MCF 10A (cell line): Measurements from ENCODE around the gene PRDM9. TPM values are rescaled to one million over a fixed set of nuclear protein-coding genes. Genes with fewer than 3 reads are reported as not detected.
A peak's percentile ranks its signal among the peaks of the same experiment; 100 is the strongest.

Experiments
- BruUV-seq: library from RNA; stranded (reverse); fragments of 400-500 nt; replicated peaks from 2 replicates; lab custom pipeline; 2021; lab: Mats Ljungman, UMichigan
- CTCF ChIA-PET: fragments of 300-600 bp; sonication (Branson Sonifier 250); formaldehyde crosslinking; extraction: SDS; loops from one replicate; lab custom pipeline; 2021; ENCODE audit warnings: antibody characterized with exemption, inconsistent platforms; lab: Yijun Ruan, JAX
- POLR2A ChIA-PET: fragments of 300-600, 350-650 bp; sonication (Branson Sonifier 250); formaldehyde crosslinking; extraction: SDS; loops from one replicate; lab custom pipeline; 2020; ENCODE audit warnings: antibody characterized with exemption, inconsistent platforms; lab: Yijun Ruan, JAX
- DNase-seq: peaks from one replicate; pipeline ENCODE4 v3.0.0-alpha.2; 2018; ENCODE audit not compliant: unreplicated experiment
- H3K27ac Mint-ChIP-seq: one replicate; pipeline ENCODE4 v1.8.0; 2022; ENCODE audit warnings: mild to moderate bottlenecking, low read depth, mixed read lengths; ENCODE audit not compliant: unreplicated experiment
- H3K27me3 Mint-ChIP-seq: one replicate; pipeline ENCODE4 v1.8.0; 2022; ENCODE audit warnings: mixed read lengths; ENCODE audit not compliant: insufficient read depth, unreplicated experiment
- H3K36me3 Mint-ChIP-seq: one replicate; pipeline ENCODE4 v1.8.0; 2022; ENCODE audit warnings: mild to moderate bottlenecking, moderate library complexity, mixed read lengths; ENCODE audit not compliant: insufficient read depth, unreplicated experiment
- H3K4me1 Mint-ChIP-seq: one replicate; pipeline ENCODE4 v1.8.0; 2022; ENCODE audit warnings: mixed read lengths; ENCODE audit not compliant: insufficient read depth, unreplicated experiment
- H3K4me3 Mint-ChIP-seq: one replicate; pipeline ENCODE4 v1.8.0; 2022; ENCODE audit warnings: mild to moderate bottlenecking, moderate library complexity, mixed read lengths; ENCODE audit not compliant: unreplicated experiment
- H3K9me3 Mint-ChIP-seq: one replicate; pipeline ENCODE4 v1.8.0; 2022; ENCODE audit warnings: mixed read lengths; ENCODE audit not compliant: unreplicated experiment
- intact Hi-C: fragments of 100-400 bp; cut with micrococcal nuclease; formaldehyde crosslinking; loops from 2 replicates; pipeline ENCODE4 v1.14.1; 2022
- total RNA-seq: library from RNA; stranded (reverse); gene quantifications from 2 replicates; pipeline ENCODE4 v1.2.3, GENCODE V29; 2022
- TF ChIP-seq, protein P1 (sequence below): fragments of 200-600 bp; IDR thresholded peaks from one replicate; pipeline ENCODE4 v1.8.0; 2022; ENCODE audit warnings: antibody characterized with exemption, mild to moderate bottlenecking; ENCODE audit not compliant: unreplicated experiment

PRDM9 gene
- total RNA-seq, 1 experiment from 2014 or later: not detected

DNA sequence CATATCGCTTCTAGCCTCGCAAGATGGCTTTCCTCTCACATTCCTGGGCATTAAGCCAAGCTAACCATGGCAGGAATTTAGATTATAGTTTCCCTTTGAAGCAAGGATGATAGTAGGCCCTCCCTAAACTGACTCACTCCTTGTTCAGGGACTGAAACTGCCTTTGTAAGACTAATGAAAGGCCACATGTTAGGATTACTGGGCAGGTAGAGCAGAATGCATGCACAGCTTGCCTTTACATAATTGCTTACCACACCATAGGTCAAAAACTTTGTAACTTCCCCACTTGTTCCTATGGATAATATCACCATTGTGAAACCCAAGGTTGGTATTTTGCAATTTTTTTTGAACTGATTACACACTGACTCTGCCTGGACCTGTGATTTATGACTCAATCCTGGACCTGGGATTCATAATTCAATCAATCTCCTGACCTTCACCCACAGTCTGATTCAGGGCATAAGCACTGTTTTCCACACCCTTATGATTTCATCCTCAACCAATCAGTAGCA lies 41.0 kb upstream of the PRDM9 start:
- TF ChIP-seq, protein P1, sequence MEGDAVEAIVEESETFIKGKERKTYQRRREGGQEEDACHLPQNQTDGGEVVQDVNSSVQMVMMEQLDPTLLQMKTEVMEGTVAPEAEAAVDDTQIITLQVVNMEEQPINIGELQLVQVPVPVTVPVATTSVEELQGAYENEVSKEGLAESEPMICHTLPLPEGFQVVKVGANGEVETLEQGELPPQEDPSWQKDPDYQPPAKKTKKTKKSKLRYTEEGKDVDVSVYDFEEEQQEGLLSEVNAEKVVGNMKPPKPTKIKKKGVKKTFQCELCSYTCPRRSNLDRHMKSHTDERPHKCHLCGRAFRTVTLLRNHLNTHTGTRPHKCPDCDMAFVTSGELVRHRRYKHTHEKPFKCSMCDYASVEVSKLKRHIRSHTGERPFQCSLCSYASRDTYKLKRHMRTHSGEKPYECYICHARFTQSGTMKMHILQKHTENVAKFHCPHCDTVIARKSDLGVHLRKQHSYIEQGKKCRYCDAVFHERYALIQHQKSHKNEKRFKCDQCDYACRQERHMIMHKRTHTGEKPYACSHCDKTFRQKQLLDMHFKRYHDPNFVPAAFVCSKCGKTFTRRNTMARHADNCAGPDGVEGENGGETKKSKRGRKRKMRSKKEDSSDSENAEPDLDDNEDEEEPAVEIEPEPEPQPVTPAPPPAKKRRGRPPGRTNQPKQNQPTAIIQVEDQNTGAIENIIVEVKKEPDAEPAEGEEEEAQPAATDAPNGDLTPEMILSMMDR: no peak
- H3K27me3 Mint-ChIP-seq: no peaks in the 10 kb centered on the region
- peak; percentile 97 for DNase-seq
- ChIA-PET CTCF (interaction anchor here (0.5 to 1.3 kb wide), 4 partner anchors 19 to 571 kb away, joined by 3 to 5 read pairs (median 4); no protein-coding TSS in a partner anchor), POLR2A (interaction anchor here (0.7 to 1.4 kb wide), 12 partner anchors 8 to 574 kb away, joined by 3 to 6 read pairs (median 4); no protein-coding TSS in a partner anchor)
- H3K9me3 Mint-ChIP-seq: peaks cover 25% of the 10 kb centered on the region
- peak overlapping the region; percentile 57 for H3K27ac Mint-ChIP-seq
- H3K4me1 Mint-ChIP-seq: peaks cover 6% of the 10 kb centered on the region
- no TSS peak for BruUV-seq
- intact Hi-C loops: loop anchor here (1.0 to 2.0 kb wide), 2 partner anchors 16 to 21 kb away; no protein-coding TSS in a partner anchor
- H3K36me3 Mint-ChIP-seq: peaks cover 6% of the 10 kb centered on the region
- H3K4me3 Mint-ChIP-seq: no peak overlapping the region

DNA sequence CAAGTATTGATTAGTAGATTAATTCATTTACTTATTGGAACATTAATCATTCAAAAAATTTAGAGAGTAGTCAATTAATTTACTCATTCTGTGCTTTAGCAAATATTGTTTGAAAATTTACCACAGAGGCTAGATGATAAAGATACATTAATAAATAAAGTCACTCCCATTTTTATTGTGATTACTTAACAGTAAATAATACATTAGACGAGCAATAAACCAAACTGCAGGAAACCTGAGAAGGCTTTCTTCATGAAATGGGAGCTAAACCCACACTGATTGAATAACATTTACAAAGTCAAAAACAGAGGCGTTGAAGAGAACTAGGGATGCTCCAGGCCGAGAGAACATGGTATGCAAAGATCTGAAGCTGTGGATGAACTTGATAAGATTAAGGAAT lies 38.8 kb upstream of the PRDM9 start:
- H3K9me3 Mint-ChIP-seq: peaks cover 15% of the 10 kb centered on the region
- CTCF ChIA-PET: interaction anchor here (0.7 kb wide), 1 partner anchor 116 kb away, joined by 3 read pairs; no protein-coding TSS in a partner anchor
- DNase-seq: no peak
- intact Hi-C loops: no loop called here
- TF ChIP-seq, protein P1: no peak
- no peak overlapping the region for H3K27ac Mint-ChIP-seq
- POLR2A ChIA-PET: no interaction called here
- no peak overlapping the region for H3K4me3 Mint-ChIP-seq
- no peaks in the 10 kb centered on the region for H3K27me3 Mint-ChIP-seq
- peaks cover 6% of the 10 kb centered on the region for H3K4me1 Mint-ChIP-seq
- no TSS peak for BruUV-seq
- H3K36me3 Mint-ChIP-seq: peaks cover 6% of the 10 kb centered on the region

DNA sequence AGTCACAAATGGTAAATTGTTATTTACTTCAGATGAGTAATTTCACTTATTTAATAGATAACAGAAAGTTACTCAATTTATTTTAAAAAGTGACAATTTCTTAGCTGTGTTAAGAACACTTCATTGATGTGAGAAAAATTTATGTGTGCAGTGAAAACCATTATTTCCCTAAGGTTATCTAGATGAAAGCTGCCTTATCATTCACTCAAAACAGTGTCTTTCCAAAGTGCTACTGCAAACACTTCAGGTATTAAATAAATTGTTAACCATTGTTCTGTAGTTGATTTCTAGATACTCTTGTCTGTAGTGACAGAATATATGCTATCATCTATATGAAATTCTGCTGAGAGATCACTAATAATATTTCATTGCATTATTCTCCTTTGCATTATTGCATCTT lies 33.5 kb upstream of the PRDM9 start:
- CTCF ChIA-PET: no interaction called here
- Mint-ChIP-seq H3K9me3 (peaks cover 2% of the 10 kb centered on the region), H3K27me3 (no peaks in the 10 kb centered on the region), H3K4me3 (no peak overlapping the region), H3K4me1 (no peaks in the 10 kb centered on the region), H3K36me3 (no peaks in the 10 kb centered on the region), H3K27ac (no peak overlapping the region)
- intact Hi-C loops: no loop called here
- TF ChIP-seq, protein P1: no peak
- POLR2A ChIA-PET: no interaction called here
- DNase-seq: no peak
- no TSS peak for BruUV-seq

DNA sequence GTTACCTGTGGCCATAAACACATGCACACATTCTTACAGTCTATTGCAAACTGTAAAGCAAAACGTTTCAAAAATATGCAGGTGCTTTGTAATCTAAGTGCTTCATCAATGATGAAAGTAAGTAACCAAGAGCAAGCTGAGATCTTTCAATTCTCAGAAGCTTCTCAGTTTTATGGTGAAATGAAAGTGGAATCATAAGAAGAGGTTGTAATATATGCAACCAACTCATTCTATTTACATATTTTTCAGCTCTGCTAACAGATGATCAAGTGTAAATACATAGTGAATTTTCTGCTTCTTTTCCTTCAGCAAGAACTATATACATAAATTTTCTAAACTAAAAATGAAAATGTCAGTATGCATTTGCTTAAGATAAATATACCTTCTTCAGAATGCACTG lies 33.1 kb upstream of the PRDM9 start:
- Mint-ChIP-seq H3K36me3 (no peaks in the 10 kb centered on the region), H3K4me1 (no peaks in the 10 kb centered on the region), H3K9me3 (no peaks in the 10 kb centered on the region), H3K27ac (no peak overlapping the region), H3K27me3 (no peaks in the 10 kb centered on the region), H3K4me3 (no peak overlapping the region)
- CTCF ChIA-PET: no interaction called here
- DNase-seq: no peak
- BruUV-seq: no TSS peak
- intact Hi-C loops: no loop called here
- TF ChIP-seq, protein P1: no peak
- POLR2A ChIA-PET: interaction anchor here (0.6 kb wide), 1 partner anchor 146 kb away, joined by 3 read pairs; no protein-coding TSS in a partner anchor
